SK-N-MC (cell line): ENCODE results near the gene AP4E1.

Experiments used
- EZH2 ChIP-seq: fragments of 200-600 bp; sonication (generic); IDR thresholded peaks from one replicate; pipeline ENCODE4 v1.6.1; 2017; ENCODE audit warnings: antibody characterized with exemption
- FOXP2 ChIP-seq: optimal IDR thresholded peaks from 2 replicates; pipeline ENCODE3; 2011; ENCODE audit warnings: mild to moderate bottlenecking, moderate library complexity; ENCODE audit not compliant: insufficient read depth; ENCODE audit errors: extremely low read length, control extremely low read depth
- POLR2AphosphoS5 ChIP-seq: IDR thresholded peaks from 2 replicates; pipeline ENCODE4 v1.6.1; 2012; ENCODE audit warnings: mild to moderate bottlenecking, low read depth, low read length, borderline replicate concordance

DNA sequence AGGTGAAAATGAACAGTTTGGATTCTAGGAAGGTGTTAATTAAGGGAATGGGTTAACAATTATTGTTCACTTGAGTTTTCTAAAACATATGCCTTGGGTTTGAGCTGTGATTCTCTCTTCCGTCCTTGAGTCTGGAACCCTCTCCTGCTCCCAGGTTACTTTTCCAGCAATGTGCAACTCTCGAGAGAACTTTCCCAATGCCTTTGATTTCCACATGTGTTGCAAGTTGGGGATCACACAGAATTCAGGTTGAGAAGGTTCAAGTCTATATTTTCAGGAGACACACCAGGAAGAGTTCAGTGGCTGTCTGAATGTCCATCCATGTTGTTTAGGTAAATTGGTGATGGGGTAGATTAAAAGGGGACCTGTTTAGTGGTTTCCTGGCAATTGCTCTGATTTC, 137.5 kb downstream of the AP4E1 start:
- TF ChIP-seq EZH2 (no peak), POLR2AphosphoS5 (no peak), FOXP2 (no peak)
